HCT116 (cell line): ENCODE data around the gene SLC9A9. TPM values are rescaled to one million over a fixed set of nuclear protein-coding genes. Genes with fewer than 3 reads are reported as not detected.

Experiments used
- ATAC-seq: fragments of 200-7000 bp; cut with Tn5 transposase; 2 replicates; pipeline ENCODE4 v1.9.1; 2020; ENCODE audit warnings: mild to moderate bottlenecking, moderate library complexity
- BruUV-seq: library from RNA; stranded (reverse); fragments of 400-500 nt; replicated peaks from 2 replicates; lab custom pipeline; 2021; lab: Mats Ljungman, UMichigan
- CTCF ChIA-PET: fragments of 300-600 bp; sonication (Branson Sonifier 250); formaldehyde crosslinking; loops from one replicate; lab custom pipeline; 2021; ENCODE audit warnings: antibody characterized with exemption; lab: Charles Lee
- POLR2A ChIA-PET: fragments of 300-600, 350-600 bp; sonication (Branson Sonifier 250); formaldehyde crosslinking; loops from one replicate; lab custom pipeline; 2021; ENCODE audit warnings: antibody characterized with exemption; lab: Charles Lee
- RAD21 ChIA-PET, 2 experiments: fragments of 300-600 bp; sonication (Branson Sonifier 250); formaldehyde crosslinking; loops; one replicate each; lab custom pipeline; 2023; ENCODE audit warnings: low total read pairs in 2 of 2; ENCODE audit not compliant: uncharacterized antibody in 2 of 2, unreplicated experiment in 2 of 2, low non-redundant PET in 1 of 2; lab: Charles Lee
- DNase-seq: peaks from one replicate; pipeline ENCODE4 v3.0.0-alpha.2; 2010; ENCODE audit warnings: low read depth, low spot score
- H2AFZ ChIP-seq: fragments of 200-600 bp; shearing (Covaris generic), sonication (generic); 2 replicates; pipeline ENCODE4 v1.6.1; 2017; ENCODE audit warnings: low read depth, mixed run types, mixed read lengths, antibody characterized with exemption, low read length; ENCODE audit not compliant: poor library complexity, severe bottlenecking
- H3K27ac ChIP-seq: 2 replicates; pipeline ENCODE4 v1.5.1; 2012; ENCODE audit warnings: low read depth, low read length
- H3K27me3 ChIP-seq: fragments of 200-600 bp; sonication (generic); 2 replicates; pipeline ENCODE4 v1.6.1; 2016; ENCODE audit warnings: mixed run types, low read length, mixed read lengths; ENCODE audit not compliant: insufficient read depth
- H3K36me3 ChIP-seq, 2 experiments: fragments of 200-500 bp in 1 of 2; fragments of 200-600 bp in 1 of 2; sonication (Bioruptor generic) in 1 of 2; sonication (generic) in 1 of 2; 2 replicates each; pipeline versions ENCODE4 v1.5.1 to v1.6.1; 2014 to 2016; ENCODE audit warnings: low read length in 2 of 2, inconsistent platforms in 1 of 2, mixed read lengths in 1 of 2, mixed run types in 1 of 2; ENCODE audit not compliant: insufficient read depth in 2 of 2, control insufficient read depth in 1 of 2
- H3K4me1 ChIP-seq, 2 experiments: fragments of 200-600 bp in 1 of 2; sonication (generic) in 1 of 2; 2 replicates each; pipeline versions ENCODE4 v1.5.1 to v1.6.1; 2012 to 2017; ENCODE audit warnings: low read length in 2 of 2, inconsistent platforms in 1 of 2, mild to moderate bottlenecking in 1 of 2, mixed read lengths in 1 of 2, mixed run types in 1 of 2, moderate library complexity in 1 of 2; ENCODE audit not compliant: insufficient read depth in 2 of 2, control insufficient read depth in 1 of 2
- H3K4me2 ChIP-seq: fragments of 200-600 bp; sonication (generic); 2 replicates; pipeline ENCODE4 v1.6.1; 2017; ENCODE audit warnings: mixed run types, low read length, mixed read lengths
- H3K4me3 ChIP-seq, 2 experiments: fragments of 200-600 bp in 1 of 2; sonication (generic) in 1 of 2; replicated peaks in 1 of 2; 2 replicates each; pipeline ENCODE4 v1.5.1; 2011 to 2016; ENCODE audit warnings: low read length in 2 of 2, control low read depth in 1 of 2, low read depth in 1 of 2, mild to moderate bottlenecking in 1 of 2, mixed read lengths in 1 of 2, mixed run types in 1 of 2
- H3K79me2 ChIP-seq: fragments of 200-600 bp; sonication (generic); 2 replicates; pipeline ENCODE4 v1.6.1; 2017; ENCODE audit warnings: mild to moderate bottlenecking, mixed run types, low read length, moderate library complexity, mixed read lengths; ENCODE audit not compliant: insufficient read depth
- H3K9ac ChIP-seq: fragments of 200-600 bp; sonication (generic); 2 replicates; pipeline ENCODE4 v1.6.1; 2016; ENCODE audit warnings: low read length, mixed read lengths
- H3K9me2 ChIP-seq: fragments of 200-600 bp; sonication (generic), shearing (Covaris generic); 2 replicates; pipeline ENCODE4 v1.6.1; 2017; ENCODE audit warnings: mixed run types, mild to moderate bottlenecking, moderate library complexity; ENCODE audit not compliant: insufficient read depth
- H3K9me3 ChIP-seq, 2 experiments: fragments of 200-500 bp in 1 of 2; fragments of 200-600 bp in 1 of 2; sonication (Bioruptor generic) in 1 of 2; sonication (generic) in 1 of 2; 2 replicates each; pipeline ENCODE4 v1.6.1; 2014 to 2017; ENCODE audit warnings: low read length in 2 of 2, mixed read lengths in 2 of 2, inconsistent platforms in 1 of 2, low read depth in 1 of 2, mild to moderate bottlenecking in 1 of 2, mixed run types in 1 of 2, moderate library complexity in 1 of 2; ENCODE audit not compliant: control insufficient read depth in 1 of 2, insufficient read depth in 1 of 2
- H4K20me1 ChIP-seq: fragments of 200-600 bp; sonication (generic), shearing (Covaris generic); 2 replicates; pipeline ENCODE4 v1.6.1; 2017; ENCODE audit warnings: mixed run types, mild to moderate bottlenecking, moderate library complexity; ENCODE audit not compliant: insufficient read depth
- CEBPB ChIP-seq: IDR thresholded peaks from 2 replicates; pipeline ENCODE4 v1.6.1; 2012; ENCODE audit warnings: low read depth
- EGR1 ChIP-seq: IDR thresholded peaks from 2 replicates; pipeline ENCODE4 v1.6.1; 2012; ENCODE audit warnings: low read depth
- ELF1 ChIP-seq: IDR thresholded peaks from 2 replicates; pipeline ENCODE4 v1.6.1; 2012; ENCODE audit warnings: low read depth, borderline replicate concordance
- EZH2 ChIP-seq: fragments of 200-600 bp; sonication (generic); IDR thresholded peaks from 2 replicates; pipeline ENCODE4 v1.6.1; 2017; ENCODE audit warnings: antibody characterized with exemption, mixed run types
- JUND ChIP-seq: IDR thresholded peaks from 2 replicates; pipeline ENCODE4 v1.6.1; 2012
- POLR2A ChIP-seq: IDR thresholded peaks from 2 replicates; pipeline ENCODE4 v1.7.0; 2011; ENCODE audit warnings: borderline replicate concordance; ENCODE audit not compliant: insufficient read depth, insufficient read length; ENCODE audit errors: extremely low read depth
- POLR2AphosphoS5 ChIP-seq: IDR thresholded peaks from 2 replicates; pipeline ENCODE4 v1.6.1; 2011; ENCODE audit warnings: mild to moderate bottlenecking, low read depth, low read length, moderate library complexity
- SIN3A ChIP-seq: IDR thresholded peaks from 2 replicates; pipeline ENCODE4 v1.6.1; 2012; ENCODE audit warnings: low read depth
- SP1 ChIP-seq: IDR thresholded peaks from 2 replicates; pipeline ENCODE4 v1.6.1; 2012; ENCODE audit warnings: low read depth
- SRF ChIP-seq: IDR thresholded peaks from 2 replicates; pipeline ENCODE4 v1.6.1; 2012; ENCODE audit warnings: low read depth
- ZNF274 ChIP-seq: fragments of 200-500 bp; sonication (Bioruptor generic); IDR thresholded peaks from 2 replicates; pipeline ENCODE4 v1.6.1; 2014; ENCODE audit warnings: mild to moderate bottlenecking, low read depth, low read length, inconsistent platforms
- intact Hi-C: fragments of 100-400 bp; cut with micrococcal nuclease; formaldehyde crosslinking; loops from 2 replicates; pipeline ENCODE4 v1.10.0; 2022
- total RNA-seq: library from RNA; stranded (reverse); gene quantifications from one replicate; pipeline ENCODE4 v1.2.1, GENCODE V29; 2021; ENCODE audit not compliant: unreplicated experiment
- TF ChIP-seq, protein P1 (sequence below): IDR thresholded peaks from 2 replicates; pipeline ENCODE4 v1.6.1; 2012; ENCODE audit warnings: low read depth

The SLC9A9 gene
- total RNA-seq, 1 experiment from 2014 or later = 0.20 TPM

DNA sequence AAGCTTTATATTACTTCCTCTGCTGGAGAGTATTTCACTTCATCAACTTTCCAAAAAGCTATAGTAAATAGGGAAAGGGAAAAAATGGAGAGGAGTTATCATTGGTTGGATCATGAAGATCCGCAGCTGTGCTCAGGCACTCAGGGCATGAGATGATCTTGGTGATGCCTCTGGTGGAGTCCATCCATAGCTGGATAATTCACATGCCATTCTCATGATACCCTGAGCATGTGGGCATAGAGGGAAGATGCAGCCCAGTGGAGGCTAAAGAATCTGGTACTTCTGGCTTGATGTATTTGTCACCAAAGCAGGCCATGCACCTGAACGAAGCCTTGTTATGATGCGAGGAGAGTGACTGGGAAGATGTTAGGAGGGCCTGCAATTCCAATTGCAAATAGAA, 578.5 kb downstream of the SLC9A9 start:
- Histone ChIP-seq H3K9me2 (no peaks in the 10 kb centered on the region), H3K4me2 (no peak overlapping the region), H3K27me3 (no peaks in the 10 kb centered on the region), H3K9ac (no peak overlapping the region), H3K4me1 (no peaks in the 10 kb centered on the region), H2AFZ (no peak overlapping the region), H3K4me3 (no peak overlapping the region)
- intact Hi-C loops = no loop called here
- ATAC-seq = no peak
- RAD21 ChIA-PET = no interaction called here
- DNase-seq = no peak
- TF ChIP-seq JUND (no peak), EZH2 (no peak), SP1 (no peak), SIN3A (no peak), CEBPB (no peak), ZNF274 (no peak), POLR2AphosphoS5 (no peak), POLR2A (no peak), EGR1 (no peak), SRF (no peak), ELF1 (no peak)
- TF ChIP-seq, protein P1, sequence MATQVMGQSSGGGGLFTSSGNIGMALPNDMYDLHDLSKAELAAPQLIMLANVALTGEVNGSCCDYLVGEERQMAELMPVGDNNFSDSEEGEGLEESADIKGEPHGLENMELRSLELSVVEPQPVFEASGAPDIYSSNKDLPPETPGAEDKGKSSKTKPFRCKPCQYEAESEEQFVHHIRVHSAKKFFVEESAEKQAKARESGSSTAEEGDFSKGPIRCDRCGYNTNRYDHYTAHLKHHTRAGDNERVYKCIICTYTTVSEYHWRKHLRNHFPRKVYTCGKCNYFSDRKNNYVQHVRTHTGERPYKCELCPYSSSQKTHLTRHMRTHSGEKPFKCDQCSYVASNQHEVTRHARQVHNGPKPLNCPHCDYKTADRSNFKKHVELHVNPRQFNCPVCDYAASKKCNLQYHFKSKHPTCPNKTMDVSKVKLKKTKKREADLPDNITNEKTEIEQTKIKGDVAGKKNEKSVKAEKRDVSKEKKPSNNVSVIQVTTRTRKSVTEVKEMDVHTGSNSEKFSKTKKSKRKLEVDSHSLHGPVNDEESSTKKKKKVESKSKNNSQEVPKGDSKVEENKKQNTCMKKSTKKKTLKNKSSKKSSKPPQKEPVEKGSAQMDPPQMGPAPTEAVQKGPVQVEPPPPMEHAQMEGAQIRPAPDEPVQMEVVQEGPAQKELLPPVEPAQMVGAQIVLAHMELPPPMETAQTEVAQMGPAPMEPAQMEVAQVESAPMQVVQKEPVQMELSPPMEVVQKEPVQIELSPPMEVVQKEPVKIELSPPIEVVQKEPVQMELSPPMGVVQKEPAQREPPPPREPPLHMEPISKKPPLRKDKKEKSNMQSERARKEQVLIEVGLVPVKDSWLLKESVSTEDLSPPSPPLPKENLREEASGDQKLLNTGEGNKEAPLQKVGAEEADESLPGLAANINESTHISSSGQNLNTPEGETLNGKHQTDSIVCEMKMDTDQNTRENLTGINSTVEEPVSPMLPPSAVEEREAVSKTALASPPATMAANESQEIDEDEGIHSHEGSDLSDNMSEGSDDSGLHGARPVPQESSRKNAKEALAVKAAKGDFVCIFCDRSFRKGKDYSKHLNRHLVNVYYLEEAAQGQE = no peak
- TF ChIP-seq, all 23 proteins: peak for 0
- no peaks in the 10 kb centered on the region for H3K79me2 ChIP-seq
- H4K20me1 ChIP-seq = no peaks in the 10 kb centered on the region
- ChIA-PET POLR2A (no interaction called here), CTCF (no interaction called here)
- H3K9me3 ChIP-seq = no peaks in the 10 kb centered on the region
- no peak overlapping the region for H3K27ac ChIP-seq
- H3K36me3 ChIP-seq = no peaks in the 10 kb centered on the region
- BruUV-seq = no TSS peak
